ENCODE data around the gene TMC1.

GRCh38 chr9:72592502-72593403 lies 71.3 kb downstream of the TMC1 start:
- no peak for TF ChIP-seq POLR2A (IDR thresholded peaks at IDR 0.05)
- peak; percentile 69 to 92 (median 81) for TF ChIP-seq CTCF (IDR thresholded peaks at IDR 0.05)

Measured in tibial nerve (tissue), 3 donors.